OCI-LY1 (cell line): ENCODE data around the gene PYGM.
A peak's percentile ranks its signal among the peaks of the same experiment; 100 is the strongest.

Experiments
- H2AFZ ChIP-seq: fragments of 200-600 bp; sonication (generic), shearing (Covaris generic); 2 replicates; pipeline ENCODE4 v1.6.0; 2014; ENCODE audit warnings: antibody characterized with exemption, mild to moderate bottlenecking, low read length
- H3F3A ChIP-seq: fragments of 200-600 bp; sonication (generic), shearing (Covaris generic); 2 replicates; pipeline ENCODE4 v1.6.0; 2014; ENCODE audit warnings: mild to moderate bottlenecking, antibody characterized with exemption, low read length, moderate library complexity; ENCODE audit not compliant: insufficient read depth
- H3K27ac ChIP-seq: fragments of 200-600 bp; sonication (generic); 2 replicates; pipeline ENCODE4 v1.5.1; 2014; ENCODE audit warnings: low read length, mixed run types, mild to moderate bottlenecking, low read depth; ENCODE audit not compliant: poor library complexity, severe bottlenecking
- H3K27me3 ChIP-seq: fragments of 200-600 bp; sonication (generic); 2 replicates; pipeline ENCODE4 v1.6.0; 2014; ENCODE audit warnings: antibody characterized with exemption, mild to moderate bottlenecking, low read length, moderate library complexity; ENCODE audit not compliant: insufficient read depth
- H3K36me3 ChIP-seq: fragments of 200-600 bp; sonication (generic); 2 replicates; pipeline ENCODE4 v1.6.1; 2014; ENCODE audit warnings: mild to moderate bottlenecking, antibody characterized with exemption, low read length, moderate library complexity, mixed read lengths; ENCODE audit not compliant: insufficient read depth
- H3K4me1 ChIP-seq: fragments of 200-600 bp; sonication (generic); 2 replicates; pipeline ENCODE4 v1.5.1; 2014; ENCODE audit warnings: mild to moderate bottlenecking, low read length, moderate library complexity; ENCODE audit not compliant: insufficient read depth, severe bottlenecking
- H3K4me2 ChIP-seq: fragments of 200-600 bp; sonication (generic), shearing (Covaris generic); 2 replicates; pipeline ENCODE4 v1.6.1; 2014; ENCODE audit warnings: low read length
- H3K4me3 ChIP-seq: fragments of 200-600 bp; sonication (generic); 2 replicates; pipeline ENCODE4 v1.5.1; 2014; ENCODE audit warnings: low read length, low read depth, mild to moderate bottlenecking, mixed read lengths; ENCODE audit not compliant: poor library complexity, severe bottlenecking
- H3K79me2 ChIP-seq: fragments of 200-600 bp; shearing (Covaris generic); 2 replicates; pipeline ENCODE4 v1.6.1; 2016; ENCODE audit warnings: mixed run types, low read length, mixed read lengths; ENCODE audit not compliant: insufficient read depth
- H3K9ac ChIP-seq: fragments of 200-600 bp; sonication (generic), shearing (Covaris generic); 2 replicates; pipeline ENCODE4 v1.6.1; 2014; ENCODE audit warnings: mild to moderate bottlenecking, low read length, mixed read lengths
- H3K9me2 ChIP-seq: fragments of 200-600 bp; sonication (generic), shearing (Covaris generic); 2 replicates; pipeline ENCODE4 v1.6.1; 2014; ENCODE audit warnings: low read depth, mild to moderate bottlenecking, low read length, mixed read lengths
- H3K9me3 ChIP-seq: fragments of 200-600 bp; shearing (Covaris generic); 2 replicates; pipeline ENCODE4 v1.6.1; 2014; ENCODE audit warnings: low read length, mixed read lengths
- H4K20me1 ChIP-seq: fragments of 200-600 bp; sonication (generic), shearing (Covaris generic); 2 replicates; pipeline ENCODE4 v1.6.0; 2016; ENCODE audit warnings: mild to moderate bottlenecking, low read length; ENCODE audit not compliant: insufficient read depth
- EZH2 ChIP-seq: fragments of 200-600 bp; sonication (generic), shearing (Covaris generic); IDR thresholded peaks from 2 replicates; pipeline ENCODE4 v1.8.0; 2017; ENCODE audit warnings: borderline replicate concordance, mixed run types, mild to moderate bottlenecking, antibody characterized with exemption, low read length, moderate library complexity, mixed read lengths
- TF ChIP-seq, protein P1 (sequence below): fragments of 200-600 bp; sonication (generic), shearing (Covaris generic); IDR thresholded peaks from 2 replicates; pipeline ENCODE4 v1.5.1; 2017; ENCODE audit warnings: mild to moderate bottlenecking, antibody characterized with exemption, low read length, moderate library complexity, mixed read lengths

The PYGM gene

DNA sequence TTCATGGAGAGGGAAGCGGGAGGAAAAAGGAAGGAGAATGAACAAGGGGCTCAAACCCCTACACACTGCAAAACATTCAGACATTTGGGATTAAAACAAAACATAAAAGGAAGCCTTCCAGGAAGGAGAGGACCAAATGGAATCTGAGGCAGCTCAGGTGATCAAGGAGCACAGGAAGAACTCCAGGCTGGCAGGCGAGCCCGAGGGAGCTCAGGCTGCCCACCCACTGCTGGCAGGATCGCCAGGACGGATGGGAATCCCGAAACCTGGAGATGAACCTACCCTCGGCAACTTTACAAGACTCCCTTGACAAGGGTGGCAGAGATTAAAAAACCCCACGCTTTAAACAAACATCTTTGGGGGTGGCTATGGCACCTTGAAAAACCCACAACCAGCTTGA is 5.0 kb upstream of the PYGM start:
- Histone ChIP-seq H3K4me2 (no peak overlapping the region), H3K9me3 (no peaks in the 10 kb centered on the region), H2AFZ (no peak overlapping the region), H3K36me3 (peaks cover 75% of the 10 kb centered on the region), H3K9ac (no peak overlapping the region), H4K20me1 (no peaks in the 10 kb centered on the region), H3K9me2 (no peaks in the 10 kb centered on the region), H3F3A (peaks cover 15% of the 10 kb centered on the region; the same call in 1 of the 2 replicates), H3K79me2 (no peaks in the 10 kb centered on the region), H3K4me1 (peaks cover 29% of the 10 kb centered on the region), H3K27me3 (no peaks in the 10 kb centered on the region), H3K4me3 (no peak overlapping the region), H3K27ac (peak overlapping the region; percentile 61)
- TF ChIP-seq EZH2: no peak
- TF ChIP-seq, protein P1, sequence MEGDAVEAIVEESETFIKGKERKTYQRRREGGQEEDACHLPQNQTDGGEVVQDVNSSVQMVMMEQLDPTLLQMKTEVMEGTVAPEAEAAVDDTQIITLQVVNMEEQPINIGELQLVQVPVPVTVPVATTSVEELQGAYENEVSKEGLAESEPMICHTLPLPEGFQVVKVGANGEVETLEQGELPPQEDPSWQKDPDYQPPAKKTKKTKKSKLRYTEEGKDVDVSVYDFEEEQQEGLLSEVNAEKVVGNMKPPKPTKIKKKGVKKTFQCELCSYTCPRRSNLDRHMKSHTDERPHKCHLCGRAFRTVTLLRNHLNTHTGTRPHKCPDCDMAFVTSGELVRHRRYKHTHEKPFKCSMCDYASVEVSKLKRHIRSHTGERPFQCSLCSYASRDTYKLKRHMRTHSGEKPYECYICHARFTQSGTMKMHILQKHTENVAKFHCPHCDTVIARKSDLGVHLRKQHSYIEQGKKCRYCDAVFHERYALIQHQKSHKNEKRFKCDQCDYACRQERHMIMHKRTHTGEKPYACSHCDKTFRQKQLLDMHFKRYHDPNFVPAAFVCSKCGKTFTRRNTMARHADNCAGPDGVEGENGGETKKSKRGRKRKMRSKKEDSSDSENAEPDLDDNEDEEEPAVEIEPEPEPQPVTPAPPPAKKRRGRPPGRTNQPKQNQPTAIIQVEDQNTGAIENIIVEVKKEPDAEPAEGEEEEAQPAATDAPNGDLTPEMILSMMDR: no peak

DNA sequence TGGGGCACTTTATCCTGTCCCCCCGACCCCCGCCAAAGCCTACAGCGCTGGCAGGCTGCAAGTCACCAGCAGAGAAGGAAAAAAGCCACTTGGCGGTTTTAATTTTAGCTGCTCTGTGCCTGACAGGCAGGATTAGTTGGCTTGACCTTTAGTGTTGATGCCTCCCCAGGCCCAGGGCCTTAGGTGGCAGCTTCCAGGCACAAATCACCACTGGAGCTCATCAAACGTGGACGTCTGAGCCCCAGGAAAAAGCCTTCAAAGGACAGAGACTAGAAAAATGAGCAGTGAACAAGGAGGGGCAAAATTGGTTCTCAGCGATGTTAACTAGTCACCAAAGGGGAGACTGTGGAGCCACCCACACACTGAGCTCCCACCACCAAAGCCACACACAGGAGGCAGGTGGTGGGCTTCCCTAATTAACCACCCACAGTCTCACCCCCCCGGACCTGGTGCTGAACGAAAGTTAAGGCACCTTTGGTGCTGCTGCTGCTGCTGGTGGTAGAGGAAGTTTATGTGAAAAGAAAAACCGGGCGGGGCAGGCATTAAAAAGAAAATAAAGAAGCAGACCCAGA is 4.4 kb upstream of the PYGM start:
- Histone ChIP-seq H3K9ac (no peak overlapping the region), H3K36me3 (peaks cover 68% of the 10 kb centered on the region), H4K20me1 (no peaks in the 10 kb centered on the region), H3K4me3 (no peak overlapping the region), H3K27ac (peak overlapping the region; percentile 61), H3F3A (peaks cover 9% of the 10 kb centered on the region; the same call in 1 of the 2 replicates), H3K27me3 (no peaks in the 10 kb centered on the region), H3K9me2 (no peaks in the 10 kb centered on the region), H3K79me2 (no peaks in the 10 kb centered on the region), H3K4me1 (peaks cover 29% of the 10 kb centered on the region), H3K4me2 (no peak overlapping the region), H2AFZ (no peak overlapping the region), H3K9me3 (no peaks in the 10 kb centered on the region)
- TF ChIP-seq EZH2: no peak
- TF ChIP-seq, protein P1: no peak

- Histone ChIP-seq H3K9me2 (no peaks in the 10 kb centered on the region), H3K9ac (no peak overlapping the region; the same call in 1 of the 2 replicates), H3K27ac (peak overlapping the region; percentile 61), H3K27me3 (no peaks in the 10 kb centered on the region), H3K4me1 (peaks cover 29% of the 10 kb centered on the region), H2AFZ (no peak overlapping the region), H3K9me3 (no peaks in the 10 kb centered on the region), H4K20me1 (no peaks in the 10 kb centered on the region), H3K79me2 (no peaks in the 10 kb centered on the region), H3K4me3 (no peak overlapping the region), H3K36me3 (peaks cover 63% of the 10 kb centered on the region), H3F3A (0 out of 2 replicates have a peak, but pooled peaks cover 6% of the 10 kb centered on the region), H3K4me2 (no peak overlapping the region)
- TF ChIP-seq EZH2: no peak
- TF ChIP-seq, protein P1: no peak
These were observed 3.8 kb upstream of the PYGM start for GRCh38 chr11:64763526-64764039.
